Measurements from ENCODE around the gene ARSD.
"Not testable (repeated sequence)": the region's sequence is repeated elsewhere in the genome, so short reads cannot be mapped to it uniquely, and the experiment has no call there.

ARSD gene

DNA sequence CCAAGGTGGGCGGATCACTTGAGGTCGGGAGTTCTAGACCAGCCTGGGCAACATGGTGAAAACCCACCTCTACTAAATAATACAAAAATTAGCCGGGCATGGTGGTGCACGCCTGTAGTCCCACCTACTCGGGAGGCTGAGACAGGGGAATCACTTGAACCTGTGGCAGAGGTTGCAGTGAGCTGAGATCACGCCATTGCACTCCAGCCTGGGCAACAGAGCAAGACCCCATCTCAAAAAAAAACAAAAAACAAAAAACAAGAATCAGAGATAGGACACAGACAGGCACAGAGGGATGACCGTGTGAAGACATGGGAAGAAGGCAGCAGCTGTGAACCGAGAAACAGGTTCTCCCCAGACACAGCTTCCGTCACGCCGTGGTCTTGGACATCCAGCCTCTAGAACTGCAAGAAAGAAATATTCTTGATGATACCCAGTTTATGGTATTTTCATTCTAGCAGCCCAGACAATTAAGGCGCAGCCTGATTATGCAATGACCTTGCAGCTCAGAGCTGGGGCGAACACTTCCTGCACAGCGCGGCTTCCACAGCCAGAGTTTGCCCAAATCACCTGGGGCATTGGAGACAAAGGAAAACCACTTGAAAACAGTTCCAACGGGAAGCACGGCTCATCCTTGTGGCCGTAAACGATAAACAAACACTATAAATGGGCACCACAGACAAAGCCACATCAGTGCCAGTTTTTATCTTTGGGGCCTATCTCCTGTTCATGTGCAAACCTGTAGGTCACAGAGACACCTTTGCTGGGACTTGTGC, 4.2 kb upstream of the ARSD start:
- no peak for DNase-seq

- no peak for DNase-seq
Measured at GRCh38 chrX:2931612-2932011, 2.5 kb upstream of the ARSD start.

DNA sequence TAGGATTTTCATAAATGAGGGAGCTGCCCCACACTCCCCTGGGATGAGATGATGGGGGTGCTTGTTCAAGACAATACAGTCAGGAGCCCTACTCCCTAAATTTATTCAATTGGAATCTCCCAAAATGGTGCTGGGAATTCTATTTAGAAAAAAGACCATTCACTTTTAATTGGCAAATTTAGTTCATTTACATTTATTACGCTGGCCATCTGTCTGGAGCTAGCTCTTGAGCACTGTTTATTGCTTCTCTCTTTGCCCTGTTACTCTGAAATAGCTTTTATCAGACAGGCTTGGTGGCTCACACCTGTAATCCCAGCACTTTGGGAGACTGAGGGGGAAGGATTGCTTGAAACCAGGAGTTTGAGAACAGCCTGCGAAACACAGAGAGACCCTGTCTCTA, 2.0 kb upstream of the ARSD start:
- DNase-seq: no peak

DNA sequence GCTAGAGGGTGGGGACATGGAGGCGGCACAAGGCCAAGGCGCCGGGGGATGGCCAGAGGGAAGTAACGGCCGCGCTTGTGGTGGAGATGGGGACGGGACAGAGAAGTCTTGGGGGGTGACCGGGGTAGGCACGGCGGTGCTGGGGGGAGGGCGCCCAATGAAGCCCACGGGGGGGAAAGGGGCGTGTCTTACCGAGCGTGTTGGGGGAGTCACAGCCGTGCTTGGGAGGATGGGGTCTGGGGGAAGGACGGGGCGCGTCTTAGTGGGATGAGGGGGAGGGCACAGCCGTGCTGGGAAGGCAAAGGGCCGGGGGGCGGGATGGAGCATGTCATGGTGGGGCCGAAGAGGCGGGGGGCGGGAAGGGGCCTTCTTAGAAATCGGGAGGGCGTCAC, 952 bp downstream of the ARSD start:
- DNase-seq: peak in 7 of 14 donors; percentile 18 to 63 (median 36)

- no peak for DNase-seq
Measured at GRCh38 chrX:2926664-2927275, 2.4 kb downstream of the ARSD start.

DNA sequence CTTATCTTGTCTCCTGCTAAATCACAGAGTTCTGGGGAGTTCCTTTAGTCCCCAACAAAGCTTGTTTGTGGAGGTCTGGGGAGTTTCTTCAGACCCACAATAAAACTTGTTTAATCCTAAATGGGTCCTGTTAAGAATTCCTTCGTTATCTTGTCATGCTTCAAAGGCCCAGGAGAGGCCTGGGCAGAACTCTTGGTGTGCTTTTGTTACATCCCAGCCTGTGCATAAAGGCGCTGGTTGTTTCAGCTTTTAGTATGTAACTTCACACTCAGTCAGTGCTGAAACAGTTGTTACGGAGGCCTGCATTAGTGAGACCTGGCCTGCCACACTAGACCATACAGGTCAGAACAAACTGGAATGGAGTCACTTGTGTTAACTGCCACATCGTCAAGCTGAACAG, 2.9 kb downstream of the ARSD start:
- DNase-seq: not testable (repeated sequence)

GRCh38 chrX:2924151-2924550, 5.0 kb downstream of the ARSD start:
- DNase-seq: no peak

- no peak for DNase-seq
Measured at GRCh38 chrX:2921750-2922149, 7.4 kb downstream of the ARSD start.

DNA sequence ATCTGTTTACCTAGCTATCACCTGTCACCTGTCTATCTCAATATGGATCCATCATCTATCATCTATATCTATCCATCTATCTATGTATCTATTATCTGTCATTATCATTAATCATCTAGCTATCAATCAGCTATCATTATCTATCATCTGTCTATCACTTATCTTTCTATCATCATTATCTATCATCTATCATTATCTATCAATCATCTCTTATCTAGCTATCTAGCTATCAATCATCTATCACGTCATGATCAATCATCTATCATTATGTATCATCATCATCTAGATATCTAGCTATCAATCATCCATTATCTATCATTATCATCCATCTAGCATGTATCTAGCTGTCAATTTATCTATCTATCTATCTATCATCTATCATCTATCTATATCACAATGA, 7.9 kb downstream of the ARSD start:
- no peak for DNase-seq

- DNase-seq: no peak
Measured at GRCh38 chrX:2917767-2918166, 11.4 kb downstream of the ARSD start.

- DNase-seq: no peak
Measured at GRCh38 chrX:2913118-2913517, 16.0 kb downstream of the ARSD start.

DNA sequence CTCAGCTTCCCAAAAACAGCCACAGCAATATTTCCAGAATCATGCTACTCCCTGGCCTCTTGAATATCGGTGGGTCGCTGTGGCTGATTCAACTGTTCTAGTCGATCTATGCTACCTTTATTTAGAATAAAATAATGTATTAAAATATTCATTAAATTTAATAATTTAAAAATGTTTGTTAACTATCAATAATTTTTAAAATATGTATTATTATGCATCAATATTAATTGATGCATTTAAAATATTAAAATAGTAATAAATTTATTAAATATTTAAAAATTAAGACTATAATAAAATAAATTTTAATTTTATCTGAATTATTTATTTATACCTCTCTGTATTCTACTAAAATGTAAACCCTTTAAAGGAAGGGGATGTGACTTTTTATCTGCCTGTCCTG, 19.0 kb downstream of the ARSD start:
- DNase-seq: no peak

GRCh38 chrX:2908125-2908685, 20.9 kb downstream of the ARSD start:
- DNase-seq: no peak

DNA sequence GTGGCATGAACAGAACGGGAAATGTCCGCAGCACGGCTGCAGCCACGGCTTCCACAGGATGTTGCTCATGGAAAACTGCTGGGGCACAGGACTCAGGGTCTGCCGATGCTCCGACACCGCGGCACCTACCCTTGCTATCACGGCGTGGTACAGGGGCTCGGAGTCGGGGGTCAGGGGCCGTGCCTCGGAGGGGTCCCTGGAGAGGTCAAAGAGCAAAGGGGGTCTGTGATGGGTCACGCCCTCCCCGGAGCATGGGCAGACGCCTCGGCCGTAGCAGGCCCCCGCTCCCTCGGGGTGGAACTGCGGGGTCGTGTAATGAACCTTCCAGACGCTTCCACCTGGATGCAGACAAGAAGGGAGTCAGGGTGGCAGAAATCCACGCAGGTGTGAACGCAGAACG, 21.8 kb downstream of the ARSD start:
- DNase-seq: no peak

- no peak for DNase-seq
Measured at GRCh38 chrX:2903366-2903765, 25.8 kb downstream of the ARSD start.

DNA sequence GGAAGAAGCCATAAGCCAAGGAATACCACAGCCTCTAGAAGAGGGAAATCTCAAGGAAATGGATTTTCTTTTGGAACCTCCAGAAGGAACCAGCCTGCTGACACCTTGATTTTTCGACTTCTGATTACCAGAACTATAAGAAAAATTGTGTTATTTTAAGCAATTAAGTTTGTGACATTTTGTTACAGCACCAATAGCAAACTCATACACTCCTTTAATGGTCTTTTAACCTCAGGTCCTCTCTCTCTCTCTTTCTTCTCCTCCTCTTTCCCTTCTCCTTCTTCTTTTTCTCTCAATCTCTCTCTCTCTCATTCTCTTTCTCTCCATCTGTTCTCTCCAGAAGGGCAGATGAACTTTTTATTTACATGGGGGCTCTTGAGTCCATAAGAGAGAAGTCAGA, 26.3 kb downstream of the ARSD start:
- no peak for DNase-seq

GRCh38 chrX:2901367-2902036, 27.6 kb downstream of the ARSD start:
- DNase-seq: no peak

- no peak for DNase-seq
Measured at GRCh38 chrX:2898846-2899512, 30.2 kb downstream of the ARSD start.

DNA sequence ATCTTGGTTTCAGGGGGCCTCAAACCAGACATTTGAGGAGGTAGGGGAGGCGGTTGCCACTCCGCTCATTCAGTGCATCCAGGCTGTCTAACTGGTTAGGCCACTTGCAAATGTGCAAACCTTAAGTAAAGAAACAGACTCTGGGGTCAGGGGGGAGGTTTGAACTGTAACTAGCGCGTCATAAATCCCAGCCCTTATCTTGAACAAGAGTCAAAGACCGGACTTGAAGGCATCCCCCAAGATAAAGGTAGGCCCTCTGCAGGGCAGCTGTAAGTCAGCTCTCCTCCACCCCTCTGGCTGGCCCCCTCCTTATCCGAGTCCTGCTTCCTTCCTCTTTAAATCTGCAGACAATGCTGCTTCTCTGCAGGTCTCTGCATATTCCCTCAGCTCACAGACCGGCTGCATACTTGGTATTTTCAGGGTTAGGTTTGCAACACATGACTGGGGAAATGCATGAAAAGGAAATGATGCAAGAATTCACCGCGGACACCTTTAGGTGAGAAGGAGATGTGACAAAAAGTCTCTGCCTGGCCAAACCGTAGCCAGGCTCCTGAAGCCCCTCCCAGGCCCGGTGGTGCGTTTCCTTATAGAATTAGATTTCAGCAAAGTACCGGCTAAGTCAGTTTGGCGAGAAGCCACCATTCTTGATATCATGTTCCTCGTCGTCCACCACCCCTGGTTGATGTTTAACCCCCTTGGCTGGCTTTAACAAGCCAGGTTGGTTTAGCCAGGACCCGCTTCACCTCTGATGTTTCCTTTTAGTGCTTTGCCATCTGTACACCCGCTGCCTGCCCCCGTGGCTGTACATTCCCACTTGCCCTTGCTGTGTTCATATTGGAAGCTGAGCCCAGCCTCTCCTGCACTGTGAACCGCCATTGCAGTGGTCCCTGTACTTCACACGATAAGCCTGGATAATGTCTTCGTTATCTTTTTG, 31.2 kb downstream of the ARSD start:
- DNase-seq: not testable (repeated sequence)

GRCh38 chrX:2897311-2897689, 31.8 kb downstream of the ARSD start:
- no peak for DNase-seq

DNA sequence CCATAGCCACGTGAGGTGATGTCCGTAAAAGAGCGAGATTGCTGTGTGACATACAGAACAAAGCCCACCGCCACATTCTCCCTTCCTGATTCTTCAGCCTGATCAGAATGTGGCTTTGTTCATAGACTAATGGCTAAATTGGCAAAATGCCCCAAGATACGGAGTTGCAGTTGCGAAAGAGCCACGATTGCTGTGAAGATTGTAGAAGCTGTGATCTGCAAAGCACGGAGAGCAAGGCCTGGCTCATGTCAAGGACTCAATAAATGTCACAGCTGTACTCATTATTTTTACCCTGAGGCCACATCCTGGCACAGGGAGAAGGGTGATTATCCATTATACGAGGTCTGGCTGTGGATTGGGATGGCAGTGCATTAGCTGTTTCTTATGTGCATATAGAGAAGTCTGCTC, 34.2 kb downstream of the ARSD start:
- DNase-seq: no peak

DNA sequence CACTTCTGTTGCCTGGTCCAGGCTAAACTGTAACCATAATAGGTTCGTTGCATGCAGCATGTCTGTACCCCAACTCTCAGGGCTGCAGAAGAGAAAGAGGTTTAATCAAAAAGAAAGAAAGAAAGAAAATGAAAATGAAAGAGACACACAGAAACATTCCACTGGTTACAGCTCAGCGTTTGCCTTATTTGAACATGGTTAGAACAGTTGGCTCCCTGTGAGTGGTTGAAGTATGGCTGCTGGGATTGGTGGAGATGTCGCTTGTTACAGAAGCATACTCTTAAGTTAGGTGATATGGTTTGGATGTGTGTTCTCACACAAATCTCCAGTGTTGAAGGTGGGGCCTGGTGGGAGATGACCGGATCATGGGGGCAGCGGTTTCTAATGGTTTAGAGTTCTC, 36.3 kb downstream of the ARSD start:
- no peak for DNase-seq
